Astrocyte (in vitro differentiated cells and primary cell): Measurements from ENCODE around the gene LRRC37A.
"Not testable (repeated sequence)": the region's sequence is repeated elsewhere in the genome, so short reads cannot be mapped to it uniquely, and the experiment has no call there.

Experiments used
- EZH2 ChIP-seq: IDR thresholded peaks from 2 replicates; pipeline ENCODE4 v1.6.1; 2012; ENCODE audit warnings: mild to moderate bottlenecking, low read length, inconsistent platforms; ENCODE audit not compliant: insufficient read depth
- TF ChIP-seq, protein P1 (sequence below): IDR thresholded peaks from 2 replicates; pipeline ENCODE4 v1.5.1; 2011; ENCODE audit warnings: low read depth, mild to moderate bottlenecking, inconsistent platforms, low read length, moderate library complexity; ENCODE audit not compliant: insufficient read depth

DNA sequence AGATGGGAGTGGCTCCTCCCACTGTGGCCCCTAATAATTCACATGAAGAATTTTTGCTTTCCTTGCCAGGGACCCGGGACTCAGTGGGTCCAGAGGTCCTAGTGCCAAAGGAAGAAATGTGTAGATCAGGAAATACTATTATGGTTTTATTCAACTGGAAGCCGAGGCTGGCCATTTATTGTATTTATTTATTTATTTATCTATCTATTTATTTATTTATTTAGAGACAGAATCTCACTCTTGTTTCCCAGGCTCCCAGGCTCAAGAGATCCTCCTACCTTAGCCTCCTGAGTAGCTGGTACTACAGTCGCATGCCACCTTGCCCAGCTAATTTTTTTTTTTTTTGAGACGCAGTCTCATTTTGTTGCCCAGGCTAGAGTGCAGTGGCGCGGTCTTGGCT, 40.7 kb upstream of the LRRC37A start:
- TF ChIP-seq EZH2: not testable (repeated sequence)
- TF ChIP-seq, protein P1, sequence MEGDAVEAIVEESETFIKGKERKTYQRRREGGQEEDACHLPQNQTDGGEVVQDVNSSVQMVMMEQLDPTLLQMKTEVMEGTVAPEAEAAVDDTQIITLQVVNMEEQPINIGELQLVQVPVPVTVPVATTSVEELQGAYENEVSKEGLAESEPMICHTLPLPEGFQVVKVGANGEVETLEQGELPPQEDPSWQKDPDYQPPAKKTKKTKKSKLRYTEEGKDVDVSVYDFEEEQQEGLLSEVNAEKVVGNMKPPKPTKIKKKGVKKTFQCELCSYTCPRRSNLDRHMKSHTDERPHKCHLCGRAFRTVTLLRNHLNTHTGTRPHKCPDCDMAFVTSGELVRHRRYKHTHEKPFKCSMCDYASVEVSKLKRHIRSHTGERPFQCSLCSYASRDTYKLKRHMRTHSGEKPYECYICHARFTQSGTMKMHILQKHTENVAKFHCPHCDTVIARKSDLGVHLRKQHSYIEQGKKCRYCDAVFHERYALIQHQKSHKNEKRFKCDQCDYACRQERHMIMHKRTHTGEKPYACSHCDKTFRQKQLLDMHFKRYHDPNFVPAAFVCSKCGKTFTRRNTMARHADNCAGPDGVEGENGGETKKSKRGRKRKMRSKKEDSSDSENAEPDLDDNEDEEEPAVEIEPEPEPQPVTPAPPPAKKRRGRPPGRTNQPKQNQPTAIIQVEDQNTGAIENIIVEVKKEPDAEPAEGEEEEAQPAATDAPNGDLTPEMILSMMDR: not testable (repeated sequence)
